Lower leg skin (tissue), 4 donors: Measurements from ENCODE around the gene PDLIM1. TPM values are rescaled to one million over a fixed set of nuclear protein-coding genes. Genes with fewer than 3 reads are reported as not detected.
"Not testable (repeated sequence)": the region's sequence is repeated elsewhere in the genome, so short reads cannot be mapped to it uniquely, and the experiment has no call there.

ENCODE experiments used
- DNase-seq, 2 donors: peaks; one replicate each; pipeline ENCODE4 v3.0.0-alpha.2; 2019; ENCODE audit warnings: low spot score in 2 of 2
- H3K4me3 ChIP-seq: fragments of 200-600 bp; sonication (generic); 2 replicates; pipeline ENCODE4 v1.5.1; 2017; ENCODE audit warnings: mild to moderate bottlenecking, low read depth; ENCODE audit not compliant: poor library complexity, severe bottlenecking
- CTCF ChIP-seq, 3 donors: fragments of 450-650 bp; IDR thresholded peaks; one replicate each; pipeline ENCODE4 v1.5.1; 2016; ENCODE audit warnings: antibody characterized with exemption in 3 of 3, mild to moderate bottlenecking in 3 of 3, moderate library complexity in 2 of 3
- POLR2A ChIP-seq, 2 donors: fragments of 450-650 bp; IDR thresholded peaks; one replicate each; pipeline ENCODE4 v1.6.1; 2016 to 2017; ENCODE audit warnings: antibody characterized with exemption in 2 of 2, mild to moderate bottlenecking in 1 of 2, moderate library complexity in 1 of 2
- WGBS, 2 donors: methylation state at CpG; one replicate each; pipeline ENCODE4 v1.1.5; 2018; 5-methylcytosine and 5-hydroxymethylcytosine counted together
- intact Hi-C: fragments of 100-400 bp; cut with DNase I; formaldehyde crosslinking; loops from one replicate; pipeline ENCODE4 v1.15.0; 2023; ENCODE audit warnings: low total_unique reads
- total RNA-seq, 4 donors: library from RNA; depleted of rRNA; stranded (reverse); fragments of >200 nt; gene quantifications; one replicate each; pipeline ENCODE4 v1.1.0, GENCODE V29; 2016

PDLIM1 gene
- total RNA-seq, 4 donors from 2014 or later, result 46.3 to 85.0 (median 61.4) TPM

GRCh38 chr10:95208702-95209391 is 82.0 kb downstream of the PDLIM1 start:
- DNase-seq, result no peak
- 56 to 65% methylated on average over 8 of the region's 8 CpGs for WGBS, 2 donors
- intact Hi-C loops, result no loop called here
- no peak overlapping the region for H3K4me3 ChIP-seq
- no peak for TF ChIP-seq CTCF (IDR thresholded peaks at IDR 0.05)
- no peak for TF ChIP-seq POLR2A (IDR thresholded peaks at IDR 0.05)

- H3K4me3 ChIP-seq, DNase-seq, intact Hi-C loops: not testable (repeated sequence)
- 76 to 97% methylated on average over 5 of the region's 5 CpGs for WGBS, 2 donors
These were observed 87.9 kb downstream of the PDLIM1 start for GRCh38 chr10:95202865-95203264.

- WGBS, 2 donors, result 77 to 82% methylated on average over 4 of the region's 4 CpGs
- DNase-seq, result no peak
These were observed 89.1 kb downstream of the PDLIM1 start for GRCh38 chr10:95201736-95202135.

GRCh38 chr10:95196046-95196445 is 94.8 kb downstream of the PDLIM1 start:
- no peak for TF ChIP-seq POLR2A (IDR thresholded peaks at IDR 0.05)
- no peak for TF ChIP-seq CTCF (IDR thresholded peaks at IDR 0.05)
- intact Hi-C loops, result no loop called here
- WGBS, 2 donors, result 47 to 53% methylated on average over 3 of the region's 3 CpGs
- H3K4me3 ChIP-seq, result no peak overlapping the region
- DNase-seq, result no peak

More at GRCh38 chr10:95201736-95202135, 89.1 kb downstream of the PDLIM1 start:
- no peak overlapping the region for H3K4me3 ChIP-seq
- TF ChIP-seq CTCF (IDR thresholded peaks at IDR 0.05), result no peak
- no peak for TF ChIP-seq POLR2A (IDR thresholded peaks at IDR 0.05)
- intact Hi-C loops, result no loop called here

- no peak for DNase-seq
These were observed 96.9 kb downstream of the PDLIM1 start, which contains the start of gene ACSM6 for GRCh38 chr10:95193944-95194343. ACSM6 (plus strand) TSS chr10:95194238; CDS start chr10:95194486, 248 bp downstream.

GRCh38 chr10:95188593-95188992 is 102.2 kb downstream of the PDLIM1 start:
- no peak for DNase-seq
- H3K4me3 ChIP-seq, result no peak overlapping the region
- intact Hi-C loops, result loop anchor here (10.0 kb wide), 1 partner anchor 46 kb away; no protein-coding TSS in a partner anchor
- no peak for TF ChIP-seq CTCF (IDR thresholded peaks at IDR 0.05)
- no peak for TF ChIP-seq POLR2A (IDR thresholded peaks at IDR 0.05)

More at GRCh38 chr10:95193944-95194343, 96.9 kb downstream of the PDLIM1 start, which contains the start of gene ACSM6:
- WGBS, 2 donors, result 63 to 67% methylated on average over 1 of the region's 1 CpG
- no peak within 1 kb of the TSS for H3K4me3 ChIP-seq
- intact Hi-C loops, result no loop called here
- TF ChIP-seq POLR2A (IDR thresholded peaks at IDR 0.05) (no peak), CTCF (IDR thresholded peaks at IDR 0.05) (no peak)
